Left ventricle myocardium inferior (tissue), 1 donor: Measurements from ENCODE around the gene ANP32A. TPM values are rescaled to one million over a fixed set of nuclear protein-coding genes. Genes with fewer than 3 reads are reported as not detected.

Experiments
- DNase-seq: peaks from one replicate; pipeline ENCODE4 v3.0.0-alpha.2; 2020
- H3K27ac ChIP-seq: fragments of 200-600 bp; replicated peaks from 2 replicates; pipeline ENCODE4 v1.8.0; 2021
- H3K27me3 ChIP-seq: fragments of 200-600 bp; 2 replicates; pipeline ENCODE4 v1.8.0; 2021; ENCODE audit warnings: low read depth
- H3K36me3 ChIP-seq: fragments of 200-600 bp; 2 replicates; pipeline ENCODE4 v1.8.0; 2021
- H3K4me1 ChIP-seq: fragments of 200-600 bp; 2 replicates; pipeline ENCODE4 v1.8.0; 2021
- H3K4me3 ChIP-seq: fragments of 200-600 bp; 2 replicates; pipeline ENCODE4 v1.8.0; 2021; ENCODE audit warnings: mild to moderate bottlenecking, moderate library complexity
- H3K9me3 ChIP-seq: fragments of 200-600 bp; replicated peaks from 2 replicates; pipeline ENCODE4 v1.8.0; 2021
- CTCF ChIP-seq: fragments of 200-600 bp; IDR thresholded peaks from 2 replicates; pipeline ENCODE4 v1.8.0; 2021; ENCODE audit warnings: antibody characterized with exemption, mild to moderate bottlenecking, borderline replicate concordance
- intact Hi-C: fragments of 100-400 bp; cut with micrococcal nuclease; formaldehyde crosslinking; loops from one replicate; pipeline ENCODE4 v1.11.0; 2022
- total RNA-seq: library from RNA; stranded (reverse); fragmentation: NEBNext Ultra II Directional; extraction: Animal tissue kit (Norgen Biotek cat#: 25700); gene quantifications from one replicate; pipeline ENCODE4 v1.2.1, GENCODE V29; 2021
- donor health status: DM: no; HTN: yes; CAD: no; lungs with severe emphysema.

The ANP32A gene
- total RNA-seq, 1 donor from 2014 or later = 150 TPM

DNA sequence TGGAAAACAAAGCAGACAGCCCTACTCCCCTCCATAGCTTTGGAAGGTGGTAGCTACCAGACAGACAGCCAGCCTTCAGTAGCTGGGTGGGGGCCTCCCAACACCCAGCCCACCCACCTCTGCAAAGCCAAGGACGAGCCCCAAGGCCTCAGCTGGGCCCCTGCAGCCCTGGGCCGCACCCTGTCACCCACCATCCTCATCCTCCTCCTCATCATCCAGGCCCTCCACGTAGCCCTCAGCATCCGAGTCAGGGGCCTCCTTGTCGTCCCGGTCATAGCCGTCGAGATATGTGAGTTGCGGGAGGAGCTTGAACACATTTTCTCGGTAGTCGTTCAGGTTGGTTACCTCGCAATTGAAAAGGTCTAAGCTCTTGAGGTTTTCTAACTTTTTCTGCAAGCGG, 36.5 kb downstream of the ANP32A start:
- peaks cover 79% of the 10 kb centered on the region for H3K36me3 ChIP-seq
- TF ChIP-seq CTCF = no peak
- intact Hi-C loops = no loop called here

DNA sequence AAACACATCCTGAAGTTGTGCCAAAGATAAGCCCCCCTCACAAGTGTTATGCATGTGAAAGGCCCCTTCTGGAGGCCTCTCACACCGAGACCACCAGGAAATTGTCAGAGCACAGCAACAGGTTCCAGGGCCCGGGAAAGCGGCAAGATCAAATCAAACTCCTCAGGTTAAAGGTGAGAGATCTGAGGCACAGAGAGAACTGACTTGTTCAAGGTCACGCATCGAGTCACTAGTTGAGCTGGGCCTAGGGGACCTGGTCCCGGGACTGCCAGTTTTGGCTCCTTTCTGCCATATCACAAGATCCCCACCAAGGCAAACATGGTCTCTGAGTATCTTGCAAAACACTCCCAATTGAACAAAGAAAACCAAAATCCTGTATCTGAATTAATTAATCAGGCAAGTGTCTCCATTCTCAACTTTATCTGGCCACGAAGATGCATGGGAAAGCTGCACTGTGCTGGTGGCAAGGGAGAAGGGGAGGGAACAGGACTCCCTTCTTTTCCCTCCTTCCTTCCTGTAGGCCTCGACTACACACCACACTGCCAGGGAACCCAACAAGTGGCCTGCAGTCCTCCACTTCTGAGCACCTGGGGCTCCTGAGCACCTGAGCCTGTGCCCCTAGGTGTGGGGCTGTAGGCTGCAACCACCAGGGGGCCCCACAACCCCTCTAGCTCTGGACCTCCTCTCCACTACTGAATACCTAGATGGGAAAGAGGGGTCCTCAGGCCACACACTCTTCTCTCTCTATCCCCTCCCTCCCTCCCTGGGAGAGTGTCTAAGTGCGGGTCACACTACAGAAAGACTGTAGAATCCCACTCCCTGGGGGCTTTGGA, 37.3 kb downstream of the ANP32A start:
- Histone ChIP-seq H3K27ac (peak overlapping the region; percentile 77), H3K9me3 (no peaks in the 10 kb centered on the region), H3K36me3 (peaks cover 86% of the 10 kb centered on the region), H3K4me1 (peaks cover 40% of the 10 kb centered on the region), H3K4me3 (no peak overlapping the region), H3K27me3 (no peaks in the 10 kb centered on the region)
- DNase-seq = no peak
- intact Hi-C loops = no loop called here
- peak; percentile 77 for TF ChIP-seq CTCF

More for the DNA sequence above, 36.5 kb downstream of the ANP32A start:
- Histone ChIP-seq H3K27ac (peak overlapping the region; percentile 18), H3K27me3 (no peaks in the 10 kb centered on the region), H3K4me3 (no peak overlapping the region), H3K9me3 (no peaks in the 10 kb centered on the region), H3K4me1 (peaks cover 48% of the 10 kb centered on the region)
- no peak for DNase-seq

DNA sequence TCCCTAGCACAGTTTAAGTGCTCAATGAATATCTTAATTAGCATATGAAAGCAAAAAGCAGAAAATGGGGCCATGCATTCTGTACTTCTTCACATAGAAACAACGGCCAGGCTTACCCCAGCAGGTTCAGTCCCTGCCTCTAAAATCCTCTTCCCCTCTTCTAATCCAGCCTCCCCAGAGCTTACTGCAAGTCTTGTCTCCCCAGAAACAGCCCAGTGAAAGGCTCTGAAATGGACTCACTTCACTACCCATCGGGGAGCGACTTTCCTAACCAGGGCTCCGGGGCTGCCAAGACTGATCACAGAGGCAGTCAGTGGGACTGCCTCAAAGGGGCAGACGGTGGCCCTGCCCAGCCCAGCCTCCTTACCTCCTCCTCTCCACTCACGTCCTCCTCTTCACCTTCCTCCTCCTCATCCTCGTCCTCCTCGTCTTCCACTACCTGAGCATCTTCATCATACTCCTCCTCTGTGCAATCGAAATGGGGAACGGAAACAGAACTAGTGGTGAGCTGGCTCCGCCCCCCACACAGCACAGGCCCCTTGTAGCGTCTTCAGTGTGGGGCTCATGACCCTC, 38.0 kb downstream of the ANP32A start:
- intact Hi-C loops = no loop called here
- Histone ChIP-seq H3K27me3 (no peaks in the 10 kb centered on the region), H3K4me1 (peaks cover 32% of the 10 kb centered on the region), H3K27ac (peak overlapping the region; percentile 77), H3K36me3 (peaks cover 87% of the 10 kb centered on the region), H3K9me3 (no peaks in the 10 kb centered on the region), H3K4me3 (no peak overlapping the region)
- no peak for DNase-seq
- no peak for TF ChIP-seq CTCF

GRCh38 chr15:68781766-68782588, 38.7 kb downstream of the ANP32A start:
- intact Hi-C loops = no loop called here
- no peak overlapping the region for H3K4me3 ChIP-seq
- peaks cover 30% of the 10 kb centered on the region for H3K4me1 ChIP-seq
- H3K27me3 ChIP-seq = no peaks in the 10 kb centered on the region
- peaks cover 84% of the 10 kb centered on the region for H3K36me3 ChIP-seq
- DNase-seq = peak; percentile 72
- peak overlapping the region; percentile 77 for H3K27ac ChIP-seq
- no peak for TF ChIP-seq CTCF
- no peaks in the 10 kb centered on the region for H3K9me3 ChIP-seq

- TF ChIP-seq CTCF = no peak
- no peaks in the 10 kb centered on the region for H3K9me3 ChIP-seq
- peaks cover 36% of the 10 kb centered on the region for H3K4me1 ChIP-seq
- no peaks in the 10 kb centered on the region for H3K27me3 ChIP-seq
- H3K27ac ChIP-seq = peak overlapping the region; percentile 77
- intact Hi-C loops = no loop called here
- DNase-seq = no peak
- peaks cover 76% of the 10 kb centered on the region for H3K36me3 ChIP-seq
- H3K4me3 ChIP-seq = no peak overlapping the region
Observed at GRCh38 chr15:68781217-68781616, 39.5 kb downstream of the ANP32A start.
